Measurements from ENCODE around the gene TMX2.

DNA sequence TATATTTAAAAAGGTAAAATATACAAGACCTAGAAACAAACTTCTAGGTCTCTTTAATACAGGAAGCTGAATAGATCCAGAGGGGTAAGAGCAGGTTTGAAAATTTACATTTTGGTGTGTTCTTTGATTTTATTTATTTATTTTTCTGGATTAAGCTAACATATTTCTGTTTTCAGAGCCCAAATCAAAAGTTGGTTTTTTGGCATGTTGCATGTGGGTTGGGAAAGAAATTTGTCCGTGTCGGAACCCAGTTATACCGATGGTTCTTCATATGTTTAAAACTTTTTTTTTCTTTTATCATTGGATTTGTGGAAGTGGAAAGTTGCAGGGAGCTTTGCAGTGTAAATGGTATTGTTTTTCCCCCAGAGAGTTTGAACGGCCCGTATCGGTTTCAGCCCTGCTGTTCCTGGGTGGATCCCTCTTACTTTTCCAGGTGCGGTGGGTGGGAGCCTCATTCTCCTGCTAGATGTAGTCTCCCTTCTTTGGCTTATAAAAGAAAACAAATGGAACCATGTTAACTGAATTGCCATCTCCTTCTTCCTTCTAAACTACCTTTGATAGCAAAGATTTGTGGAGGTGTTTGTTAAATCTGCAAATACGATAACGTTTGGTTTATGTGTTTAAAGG lies 50.0 kb downstream of the TMX2 start:
- TF ChIP-seq, protein P1, sequence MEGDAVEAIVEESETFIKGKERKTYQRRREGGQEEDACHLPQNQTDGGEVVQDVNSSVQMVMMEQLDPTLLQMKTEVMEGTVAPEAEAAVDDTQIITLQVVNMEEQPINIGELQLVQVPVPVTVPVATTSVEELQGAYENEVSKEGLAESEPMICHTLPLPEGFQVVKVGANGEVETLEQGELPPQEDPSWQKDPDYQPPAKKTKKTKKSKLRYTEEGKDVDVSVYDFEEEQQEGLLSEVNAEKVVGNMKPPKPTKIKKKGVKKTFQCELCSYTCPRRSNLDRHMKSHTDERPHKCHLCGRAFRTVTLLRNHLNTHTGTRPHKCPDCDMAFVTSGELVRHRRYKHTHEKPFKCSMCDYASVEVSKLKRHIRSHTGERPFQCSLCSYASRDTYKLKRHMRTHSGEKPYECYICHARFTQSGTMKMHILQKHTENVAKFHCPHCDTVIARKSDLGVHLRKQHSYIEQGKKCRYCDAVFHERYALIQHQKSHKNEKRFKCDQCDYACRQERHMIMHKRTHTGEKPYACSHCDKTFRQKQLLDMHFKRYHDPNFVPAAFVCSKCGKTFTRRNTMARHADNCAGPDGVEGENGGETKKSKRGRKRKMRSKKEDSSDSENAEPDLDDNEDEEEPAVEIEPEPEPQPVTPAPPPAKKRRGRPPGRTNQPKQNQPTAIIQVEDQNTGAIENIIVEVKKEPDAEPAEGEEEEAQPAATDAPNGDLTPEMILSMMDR (IDR thresholded peaks at IDR 0.05; ENCODE audit: insufficient read depth, low read length, poor library complexity, severe bottlenecking), result no peak
- TF ChIP-seq EZH2phosphoT487 (conservative IDR thresholded peaks at IDR 0.05; ENCODE audit: low read length), result no peak

Data from SU-DHL-6 (cell line).